ENCODE data around the gene PITHD1.

- TF ChIP-seq, protein P1, sequence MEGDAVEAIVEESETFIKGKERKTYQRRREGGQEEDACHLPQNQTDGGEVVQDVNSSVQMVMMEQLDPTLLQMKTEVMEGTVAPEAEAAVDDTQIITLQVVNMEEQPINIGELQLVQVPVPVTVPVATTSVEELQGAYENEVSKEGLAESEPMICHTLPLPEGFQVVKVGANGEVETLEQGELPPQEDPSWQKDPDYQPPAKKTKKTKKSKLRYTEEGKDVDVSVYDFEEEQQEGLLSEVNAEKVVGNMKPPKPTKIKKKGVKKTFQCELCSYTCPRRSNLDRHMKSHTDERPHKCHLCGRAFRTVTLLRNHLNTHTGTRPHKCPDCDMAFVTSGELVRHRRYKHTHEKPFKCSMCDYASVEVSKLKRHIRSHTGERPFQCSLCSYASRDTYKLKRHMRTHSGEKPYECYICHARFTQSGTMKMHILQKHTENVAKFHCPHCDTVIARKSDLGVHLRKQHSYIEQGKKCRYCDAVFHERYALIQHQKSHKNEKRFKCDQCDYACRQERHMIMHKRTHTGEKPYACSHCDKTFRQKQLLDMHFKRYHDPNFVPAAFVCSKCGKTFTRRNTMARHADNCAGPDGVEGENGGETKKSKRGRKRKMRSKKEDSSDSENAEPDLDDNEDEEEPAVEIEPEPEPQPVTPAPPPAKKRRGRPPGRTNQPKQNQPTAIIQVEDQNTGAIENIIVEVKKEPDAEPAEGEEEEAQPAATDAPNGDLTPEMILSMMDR (IDR thresholded peaks at IDR 0.05), result no peak
- no peak for TF ChIP-seq POLR2A (IDR thresholded peaks at IDR 0.05)
Measured at GRCh38 chr1:23816906-23817305, 38.7 kb downstream of the PITHD1 start.
